Gastrocnemius medialis (tissue), 4 donors: ENCODE measurements around the gene BANK1.

ENCODE experiments used
- CTCF ChIP-seq, 5 experiments: fragments of 450-650 bp in 3 of 5; fragments of 200-600 bp in 2 of 5; sonication (generic) in 2 of 5; IDR thresholded peaks in 4 of 5; conservative IDR thresholded peaks in 1 of 5; 1 replicate in 4 of 5; 2 replicates in 1 of 5; pipeline ENCODE4 v1.5.1; 2016 to 2019; ENCODE audit warnings: antibody characterized with exemption in 5 of 5, mild to moderate bottlenecking in 3 of 5, moderate library complexity in 3 of 5
- POLR2A ChIP-seq, 2 donors: fragments of 450-650 bp; IDR thresholded peaks; one replicate each; pipeline ENCODE4 v1.6.1; 2017; ENCODE audit warnings: antibody characterized with exemption in 2 of 2, mild to moderate bottlenecking in 2 of 2, moderate library complexity in 2 of 2

DNA sequence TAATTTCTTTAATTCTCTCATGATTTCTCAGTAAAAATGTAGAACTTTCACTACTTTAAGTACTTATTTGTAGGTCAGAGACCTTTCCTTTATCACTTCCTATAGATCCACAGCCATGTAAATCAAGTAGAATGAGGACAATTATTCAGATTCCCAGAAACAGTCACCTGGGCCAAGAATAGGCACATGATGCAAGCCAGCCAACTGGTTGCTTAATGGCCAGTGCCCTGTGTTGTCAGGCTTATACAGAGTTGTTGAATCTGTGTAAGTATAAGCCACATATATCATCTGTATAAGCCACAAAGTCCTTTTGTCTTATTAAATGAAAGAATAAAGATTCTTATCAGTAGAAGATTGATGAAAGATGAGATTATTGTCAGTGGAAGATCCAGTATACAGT is 5.2 kb downstream of the BANK1 start:
- TF ChIP-seq CTCF (IDR thresholded peaks at IDR 0.05 in 4 of 5, conservative IDR thresholded peaks at IDR 0.05 in 1 of 5), result no peak
- no peak for TF ChIP-seq POLR2A (IDR thresholded peaks at IDR 0.05)
